GM18499 (cell line): ENCODE results near the gene ARHGAP9.

Source experiments
- ATAC-seq: cut with Tn5 transposase; IDR thresholded peaks from one replicate; pipeline ENCODE4 v1.9.1; 2021; ENCODE audit warnings: moderate number of reproducible peaks; ENCODE audit not compliant: insufficient read depth, unreplicated experiment

ARHGAP9 gene

DNA sequence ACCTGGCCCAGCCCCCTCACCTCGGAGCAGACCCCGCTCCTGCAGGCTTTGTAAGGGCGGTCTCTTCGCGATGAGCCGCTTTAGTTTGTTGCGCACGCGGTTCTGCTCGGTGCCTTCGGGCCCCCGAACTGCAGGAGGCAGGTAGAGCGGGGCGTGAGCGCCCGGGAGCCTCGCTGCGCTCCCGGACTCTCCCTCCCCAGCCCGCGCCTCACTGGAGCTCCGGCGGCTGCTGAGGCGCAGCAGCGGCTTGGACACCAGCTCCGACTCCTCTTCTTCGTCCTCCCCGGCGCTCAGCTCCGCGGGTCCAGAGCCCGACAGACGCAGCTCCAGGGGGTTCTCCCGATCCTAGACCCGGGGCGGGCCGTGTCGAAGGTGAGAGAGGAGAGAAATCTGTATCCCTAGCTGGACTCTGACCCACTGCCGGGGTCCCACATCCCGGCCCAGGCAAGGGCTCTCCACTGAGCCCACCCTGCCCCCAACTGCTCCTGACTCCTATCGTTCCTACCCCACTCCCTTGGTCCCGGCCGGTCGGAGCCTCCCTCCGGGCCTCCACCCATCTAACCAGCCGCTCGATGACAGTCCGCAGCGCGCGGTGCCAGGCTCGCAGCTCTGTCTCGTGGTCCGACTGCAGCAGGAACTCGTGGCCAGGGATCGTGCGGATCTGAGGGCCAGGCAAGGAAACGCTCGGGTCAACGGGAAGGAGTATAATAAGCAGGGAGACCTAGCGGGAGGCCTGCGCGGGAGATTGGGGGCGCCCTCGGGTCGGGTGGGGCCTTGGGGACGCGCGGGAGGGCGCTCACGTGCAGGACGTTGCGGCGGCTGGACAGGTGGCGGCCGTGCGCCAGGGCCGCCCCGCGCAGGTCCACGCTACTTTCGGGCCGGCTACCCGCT lies 4.2 kb downstream of the ARHGAP9 start:
- no peak for ATAC-seq

DNA sequence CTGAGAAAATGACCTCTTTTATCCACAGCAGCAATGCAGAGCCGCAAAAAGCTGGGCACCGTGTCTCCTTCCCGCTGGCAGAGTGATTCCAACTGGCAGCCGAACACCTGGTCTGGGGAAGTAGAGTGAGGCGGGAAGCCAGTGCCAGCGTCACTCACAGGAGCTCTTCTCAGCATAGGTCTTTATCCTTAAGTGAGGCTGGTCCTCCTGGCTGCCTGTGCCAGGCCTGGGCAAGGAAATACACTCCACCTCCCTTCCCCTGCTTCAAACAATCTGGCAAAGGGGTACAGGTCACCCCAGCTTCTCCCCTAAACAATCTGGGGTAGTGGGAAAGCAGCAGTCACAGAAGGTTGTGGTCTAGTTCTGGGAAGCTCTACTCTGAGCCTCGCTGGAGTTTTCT lies 4.8 kb downstream of the ARHGAP9 start:
- no peak for ATAC-seq

DNA sequence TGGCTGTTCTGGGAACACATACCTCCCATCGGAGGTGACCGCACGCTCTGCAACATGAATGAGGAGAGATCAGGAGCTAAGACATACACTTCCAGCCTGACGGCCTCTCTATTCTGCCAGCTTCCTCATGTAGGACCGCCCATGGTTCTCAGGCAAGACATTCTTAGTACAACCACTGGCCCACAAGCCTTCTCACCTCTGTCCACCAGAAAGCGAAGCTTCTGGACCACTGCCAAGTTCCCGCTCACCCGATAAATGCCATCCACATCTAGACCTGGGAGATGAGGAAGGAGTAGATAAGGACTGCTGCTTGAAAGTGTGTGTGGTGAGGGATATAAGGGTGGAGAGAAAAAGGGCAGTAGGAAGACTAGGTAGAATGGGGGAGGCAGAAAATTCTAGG lies 5.2 kb downstream of the ARHGAP9 start:
- no peak for ATAC-seq

DNA sequence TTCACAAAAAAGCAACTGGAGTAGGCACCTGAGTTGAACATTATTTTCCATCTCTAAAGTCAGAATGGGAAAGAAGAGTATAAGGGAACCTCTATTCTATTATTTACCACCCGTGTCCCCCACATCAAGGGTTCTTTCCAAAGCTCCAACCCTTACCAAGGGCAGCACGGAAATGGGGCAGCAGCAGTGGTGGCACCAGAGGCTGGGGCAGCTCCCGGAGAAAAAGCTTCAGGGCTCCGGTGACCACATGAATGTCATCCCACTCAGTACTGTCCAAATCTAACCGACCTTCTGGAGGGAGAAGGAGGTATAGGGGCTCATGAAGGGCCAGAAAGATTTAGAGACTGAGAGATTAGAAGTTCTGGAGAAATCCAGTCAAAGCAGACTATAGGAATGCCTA lies 5.8 kb downstream of the ARHGAP9 start:
- no peak for ATAC-seq

DNA sequence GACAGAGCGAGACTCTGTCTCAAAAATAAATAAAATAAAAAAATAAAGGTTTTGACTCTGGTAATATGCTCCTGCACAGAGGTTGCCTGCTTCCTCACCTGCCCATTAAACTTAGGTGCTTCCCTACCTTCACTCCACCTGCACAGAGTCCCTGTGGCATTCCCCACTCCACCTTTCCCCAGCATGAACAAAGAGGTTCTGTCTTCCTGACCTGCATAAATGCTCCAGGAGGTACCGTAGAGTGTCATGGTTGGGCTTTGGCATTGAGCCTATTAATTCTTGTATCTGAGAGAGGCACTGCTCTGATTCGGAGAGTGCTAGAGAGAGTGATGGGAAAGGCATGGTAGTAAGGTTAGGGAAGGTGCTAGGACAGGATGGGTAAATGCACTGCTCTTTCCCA lies 6.3 kb downstream of the ARHGAP9 start:
- ATAC-seq = no peak

DNA sequence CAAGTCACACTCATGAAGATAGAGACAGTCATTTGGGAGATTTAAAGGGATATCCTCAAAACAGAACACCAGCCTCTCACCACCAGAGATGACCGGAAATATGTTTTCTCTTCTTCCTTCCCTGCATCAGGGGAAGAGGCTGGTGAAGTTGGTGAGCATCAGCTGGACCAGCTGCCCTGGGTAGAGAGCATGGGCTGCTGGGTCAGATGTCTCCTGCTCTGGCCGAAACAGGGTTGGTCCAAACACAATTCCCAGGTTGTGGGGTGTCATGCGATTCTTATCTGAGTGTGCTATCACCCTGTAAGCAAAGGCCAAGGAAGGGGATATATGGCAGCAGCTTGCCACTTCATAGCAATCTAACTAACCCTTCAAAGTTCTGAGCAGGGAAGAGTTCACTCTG lies 7.3 kb downstream of the ARHGAP9 start:
- no peak for ATAC-seq

DNA sequence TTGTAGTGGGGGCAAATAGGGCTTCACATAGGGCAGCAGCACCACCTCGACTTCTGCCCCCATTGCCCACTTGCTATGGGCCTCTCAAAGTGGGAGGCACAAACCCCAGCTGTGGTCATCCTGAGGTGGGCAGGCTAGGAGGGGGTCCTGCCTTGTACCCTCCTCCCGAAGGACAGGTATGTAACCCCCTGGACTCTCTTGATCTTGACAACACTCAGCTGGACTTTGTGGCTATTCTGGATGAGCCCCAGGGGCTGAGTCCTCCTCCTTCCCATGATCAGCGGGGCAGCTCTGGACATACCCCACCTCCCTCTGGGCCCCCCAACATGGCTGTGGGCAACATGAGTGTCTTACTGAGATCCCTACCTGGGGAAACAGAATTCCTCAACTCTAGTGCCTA lies 8.0 kb downstream of the ARHGAP9 start:
- no peak for ATAC-seq

DNA sequence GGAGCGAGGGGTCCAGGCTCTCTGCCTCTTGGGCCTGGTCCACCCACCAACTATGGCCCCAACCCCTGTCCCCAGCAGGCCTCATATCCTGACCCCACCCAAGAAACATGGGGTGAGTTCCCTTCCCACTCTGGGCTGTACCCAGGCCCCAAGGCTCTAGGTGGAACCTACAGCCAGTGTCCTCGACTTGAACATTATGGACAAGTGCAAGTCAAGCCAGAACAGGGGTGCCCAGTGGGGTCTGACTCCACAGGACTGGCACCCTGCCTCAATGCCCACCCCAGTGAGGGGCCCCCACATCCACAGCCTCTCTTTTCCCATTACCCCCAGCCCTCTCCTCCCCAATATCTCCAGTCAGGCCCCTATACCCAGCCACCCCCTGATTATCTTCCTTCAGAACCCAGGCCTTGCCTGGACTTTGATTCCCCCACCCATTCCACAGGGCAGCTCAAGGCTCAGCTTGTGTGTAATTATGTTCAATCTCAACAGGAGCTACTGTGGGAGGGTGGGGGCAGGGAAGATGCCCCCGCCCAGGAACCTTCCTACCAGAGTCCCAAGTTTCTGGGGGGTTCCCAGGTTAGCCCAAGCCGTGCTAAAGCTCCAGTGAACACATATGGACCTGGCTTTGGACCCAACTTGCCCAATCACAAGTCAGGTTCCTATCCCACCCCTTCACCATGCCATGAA lies 8.6 kb downstream of the ARHGAP9 start:
- no peak for ATAC-seq

DNA sequence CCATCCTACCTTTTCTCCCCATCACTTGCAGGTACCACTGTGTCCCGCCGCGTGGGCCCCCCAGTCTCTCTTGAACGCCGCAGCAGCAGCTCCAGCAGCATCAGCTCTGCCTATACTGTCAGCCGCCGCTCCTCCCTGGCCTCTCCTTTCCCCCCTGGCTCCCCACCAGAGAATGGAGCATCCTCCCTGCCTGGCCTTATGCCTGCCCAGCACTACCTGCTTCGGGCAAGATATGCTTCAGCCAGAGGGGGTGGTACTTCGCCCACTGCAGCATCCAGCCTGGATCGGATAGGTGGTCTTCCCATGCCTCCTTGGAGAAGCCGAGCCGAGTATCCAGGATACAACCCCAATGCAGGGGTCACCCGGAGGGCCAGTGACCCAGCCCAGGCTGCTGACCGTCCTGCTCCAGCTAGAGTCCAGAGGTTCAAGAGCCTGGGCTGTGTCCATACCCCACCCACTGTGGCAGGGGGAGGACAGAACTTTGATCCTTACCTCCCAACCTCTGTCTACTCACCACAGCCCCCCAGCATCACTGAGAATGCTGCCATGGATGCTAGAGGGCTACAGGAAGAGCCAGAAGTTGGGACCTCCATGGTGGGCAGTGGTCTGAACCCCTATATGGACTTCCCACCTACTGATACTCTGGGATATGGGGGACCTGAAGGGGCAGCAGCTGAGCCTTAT lies 9.2 kb downstream of the ARHGAP9 start:
- no peak for ATAC-seq

DNA sequence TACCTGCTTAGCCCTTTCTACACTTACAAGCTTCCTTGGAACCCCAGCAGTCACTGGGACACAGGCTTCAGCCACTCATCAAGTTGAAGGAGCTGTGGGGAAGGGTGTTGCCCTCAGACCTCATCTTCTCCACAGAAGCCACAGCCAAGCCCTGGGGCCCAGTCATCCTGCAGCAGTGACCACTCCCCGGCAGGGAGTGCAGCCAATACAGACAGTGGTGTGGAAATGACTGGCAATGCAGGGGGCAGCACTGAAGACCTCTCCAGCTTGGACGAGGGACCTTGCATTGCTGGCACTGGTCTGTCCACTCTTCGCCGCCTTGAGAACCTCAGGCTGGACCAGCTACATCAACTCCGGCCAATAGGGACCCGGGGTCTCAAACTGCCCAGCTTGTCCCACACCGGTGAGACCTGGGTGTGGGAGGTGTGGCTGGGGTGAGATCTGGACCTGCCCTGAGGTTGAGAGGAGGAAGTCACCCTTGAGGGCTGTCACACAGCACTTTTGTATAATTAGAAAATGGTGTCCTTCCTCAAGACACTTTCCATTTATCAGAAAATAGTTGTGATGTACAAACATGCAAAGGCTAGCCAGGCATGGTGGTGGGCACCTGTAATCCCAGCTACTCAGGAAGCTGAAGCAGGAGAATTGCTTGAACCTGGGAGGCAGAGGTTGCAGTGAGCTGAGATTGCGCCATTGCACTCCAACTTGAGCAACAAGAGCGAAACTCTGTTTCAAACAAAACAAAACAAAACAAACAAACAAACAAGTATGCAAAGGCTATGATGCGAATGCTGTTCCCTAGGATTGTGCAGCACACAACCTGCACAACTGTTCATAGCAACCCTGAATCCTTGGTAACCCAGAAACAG lies 10.1 kb downstream of the ARHGAP9 start:
- ATAC-seq = no peak

DNA sequence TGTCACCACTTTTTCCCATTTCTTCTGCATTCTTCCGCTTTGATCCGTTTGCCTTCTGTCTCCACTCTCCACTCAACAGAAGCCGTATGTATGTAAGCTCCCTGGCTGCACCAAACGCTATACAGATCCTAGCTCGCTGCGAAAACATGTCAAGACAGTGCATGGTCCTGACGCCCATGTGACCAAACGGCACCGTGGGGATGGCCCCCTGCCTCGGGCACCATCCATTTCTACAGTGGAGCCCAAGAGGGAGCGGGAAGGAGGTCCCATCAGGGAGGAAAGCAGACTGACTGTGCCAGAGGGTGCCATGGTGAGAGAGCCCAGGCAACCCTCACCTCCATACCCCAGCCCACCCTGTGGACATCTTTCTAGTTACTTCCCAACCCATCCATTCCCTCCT lies 11.8 kb downstream of the ARHGAP9 start:
- no peak for ATAC-seq

DNA sequence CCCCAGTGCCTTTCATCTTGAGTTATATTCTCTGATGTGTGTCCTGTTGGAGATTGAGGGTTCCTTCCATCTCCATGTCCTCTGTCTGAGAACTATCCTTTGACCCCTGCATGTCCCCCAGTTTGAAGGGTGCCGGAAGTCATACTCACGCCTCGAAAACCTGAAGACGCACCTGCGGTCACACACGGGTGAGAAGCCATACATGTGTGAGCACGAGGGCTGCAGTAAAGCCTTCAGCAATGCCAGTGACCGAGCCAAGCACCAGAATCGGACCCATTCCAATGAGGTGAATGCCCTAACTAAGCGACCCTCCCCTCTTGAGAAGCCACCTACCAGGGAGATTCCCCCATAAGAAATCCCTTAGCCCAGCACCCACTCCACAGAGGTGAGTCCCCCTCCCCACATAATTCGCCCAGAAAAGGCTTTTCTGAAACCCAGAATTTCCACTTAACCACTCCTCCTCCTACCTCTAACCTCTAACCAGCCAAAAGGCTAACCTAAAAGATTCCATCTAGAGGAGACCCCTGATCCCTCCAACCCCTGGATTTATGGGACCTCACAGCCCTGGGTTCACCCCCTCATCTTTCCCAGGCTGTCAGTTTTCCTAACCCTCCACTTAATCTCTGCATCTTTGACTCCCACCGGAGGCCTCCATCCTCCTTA lies 12.3 kb downstream of the ARHGAP9 start:
- ATAC-seq = no peak

DNA sequence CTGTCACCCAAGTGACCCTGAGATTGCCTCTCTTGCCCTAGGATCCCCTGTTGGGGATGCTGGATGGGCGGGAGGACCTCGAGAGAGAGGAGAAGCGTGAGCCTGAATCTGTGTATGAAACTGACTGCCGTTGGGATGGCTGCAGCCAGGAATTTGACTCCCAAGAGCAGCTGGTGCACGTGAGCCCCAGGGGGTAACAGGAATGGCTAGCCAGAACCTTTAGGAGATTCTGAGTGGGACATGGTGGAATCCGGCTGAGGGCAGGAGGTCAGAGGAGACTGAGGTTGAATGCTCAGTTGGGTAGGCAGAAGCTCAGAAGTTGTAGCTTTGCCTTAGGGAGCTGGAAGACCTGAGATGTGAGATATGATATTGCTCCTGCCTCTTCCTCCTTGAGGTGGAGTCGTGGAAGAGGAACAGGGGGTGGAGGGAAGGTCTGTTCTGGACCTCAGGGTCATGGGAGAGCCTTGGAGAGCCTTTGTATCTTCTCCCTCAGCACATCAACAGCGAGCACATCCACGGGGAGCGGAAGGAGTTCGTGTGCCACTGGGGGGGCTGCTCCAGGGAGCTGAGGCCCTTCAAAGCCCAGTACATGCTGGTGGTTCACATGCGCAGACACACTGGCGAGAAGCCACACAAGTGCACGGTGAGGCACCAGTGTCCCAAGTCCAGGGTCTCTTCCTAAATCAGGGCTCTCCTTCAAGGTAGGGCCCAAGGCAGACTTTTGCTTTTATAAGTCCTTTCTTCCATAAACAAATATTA lies 13.7 kb downstream of the ARHGAP9 start:
- ATAC-seq = no peak

DNA sequence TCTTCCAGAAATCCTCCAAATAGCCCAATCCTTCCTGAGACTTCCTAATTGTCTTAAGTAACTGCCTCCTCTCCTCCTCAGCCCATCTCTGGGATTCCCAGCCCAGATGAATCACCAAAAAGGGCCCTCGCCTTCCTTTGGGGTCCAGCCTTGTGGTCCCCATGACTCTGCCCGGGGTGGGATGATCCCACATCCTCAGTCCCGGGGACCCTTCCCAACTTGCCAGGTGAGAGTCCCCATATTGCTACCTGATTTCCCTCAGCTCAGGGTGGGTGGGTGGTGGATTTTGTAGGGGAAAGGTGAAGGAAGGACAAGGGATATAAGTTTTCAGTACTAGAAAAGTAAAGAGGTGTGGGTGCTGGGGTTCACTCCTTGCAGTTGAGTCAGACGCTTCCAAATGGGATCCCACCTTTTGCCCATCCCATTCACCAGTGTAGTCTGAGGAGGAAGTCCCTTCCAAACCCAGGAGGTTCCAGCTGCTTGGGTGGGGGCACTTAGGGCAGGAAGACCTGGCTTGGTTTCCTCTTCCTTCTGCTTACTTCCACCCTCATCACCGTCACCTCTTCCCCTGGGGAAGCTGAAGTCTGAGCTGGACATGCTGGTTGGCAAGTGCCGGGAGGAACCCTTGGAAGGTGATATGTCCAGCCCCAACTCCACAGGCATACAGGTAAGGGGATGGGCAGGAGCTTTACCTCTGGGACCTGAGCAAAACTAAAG lies 14.5 kb downstream of the ARHGAP9 start:
- no peak for ATAC-seq

DNA sequence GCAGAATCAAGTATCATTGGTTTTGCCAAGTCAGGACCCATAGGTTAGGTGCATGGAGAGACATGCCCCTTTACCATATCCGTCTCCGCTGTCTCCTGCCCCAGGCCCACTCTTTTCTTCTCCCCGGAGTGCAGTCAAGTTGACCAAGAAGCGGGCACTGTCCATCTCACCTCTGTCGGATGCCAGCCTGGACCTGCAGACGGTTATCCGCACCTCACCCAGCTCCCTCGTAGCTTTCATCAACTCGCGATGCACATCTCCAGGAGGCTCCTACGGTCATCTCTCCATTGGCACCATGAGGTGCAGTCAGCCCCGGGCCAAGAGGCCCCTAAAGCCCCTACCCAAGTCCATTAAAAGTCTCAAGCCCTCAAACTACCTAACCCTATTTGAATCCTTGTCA lies 15.1 kb downstream of the ARHGAP9 start:
- ATAC-seq = no peak

DNA sequence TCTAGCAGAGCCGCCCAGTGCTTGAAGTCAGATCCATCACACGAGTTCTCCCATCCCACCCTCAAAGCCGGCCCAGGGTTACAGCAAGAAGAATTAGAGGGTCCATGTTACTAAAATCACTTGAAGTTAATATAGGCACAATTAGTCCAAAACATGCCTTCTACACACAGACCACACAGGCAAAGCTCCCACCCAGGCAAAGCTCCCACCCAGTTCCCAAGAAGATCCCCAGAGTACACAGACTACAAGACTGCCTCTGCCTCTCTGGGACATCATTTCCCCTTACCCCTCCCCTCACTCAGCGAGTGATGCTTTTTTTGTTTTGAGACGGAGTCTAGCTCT lies 16.8 kb downstream of the ARHGAP9 start:
- no peak for ATAC-seq

DNA sequence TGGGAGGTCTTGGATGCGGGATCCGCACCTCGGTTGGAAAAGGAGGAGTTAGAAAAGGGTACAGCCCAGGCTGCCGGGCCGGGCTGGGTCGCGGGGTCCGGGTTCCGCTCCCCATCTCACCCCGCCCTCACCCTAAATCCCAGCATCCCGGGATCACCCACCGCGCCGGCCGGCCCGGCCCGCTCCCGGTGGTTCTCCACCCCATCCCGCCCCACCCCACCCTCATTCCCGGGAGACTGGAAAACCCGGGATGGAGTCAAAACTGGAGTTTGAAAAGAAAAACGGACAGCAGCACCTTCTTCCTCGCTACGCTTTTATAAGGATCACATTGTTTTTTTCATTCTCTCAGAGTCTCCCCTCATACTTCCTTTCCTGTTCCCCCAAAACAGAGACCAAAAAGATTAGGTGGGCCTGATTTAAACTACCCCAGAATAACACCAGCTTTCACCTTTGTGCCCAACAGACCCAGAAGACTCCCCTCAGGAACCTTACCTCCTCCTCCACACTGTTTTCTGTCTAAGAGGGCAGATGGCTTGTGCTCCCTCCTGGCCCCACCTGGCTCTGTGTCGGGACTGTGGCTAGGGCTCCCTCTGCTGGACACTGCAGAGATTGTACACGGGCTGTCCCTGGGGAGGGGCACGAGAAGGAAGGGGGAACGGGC lies 17.3 kb downstream of the ARHGAP9 start:
- peak; percentile 50 for ATAC-seq

DNA sequence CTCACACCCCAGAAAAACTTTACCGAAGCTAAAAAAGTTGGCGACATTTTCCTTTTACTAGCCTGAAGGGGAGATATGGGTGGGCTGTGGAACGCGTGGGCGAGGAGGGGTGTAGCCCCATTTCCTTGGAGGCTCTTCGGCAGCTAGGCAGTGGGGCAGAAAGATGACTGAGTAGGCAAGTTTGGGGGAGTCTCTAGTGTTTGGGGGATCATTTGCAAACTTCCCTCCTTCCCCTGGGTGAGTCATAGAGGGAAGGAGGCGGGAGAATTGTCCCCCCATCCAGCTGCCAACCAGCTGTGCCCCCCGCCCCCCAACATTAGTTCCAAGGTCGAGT lies 17.8 kb downstream of the ARHGAP9 start:
- no peak for ATAC-seq
